GM19463 (cell line): ENCODE measurements around the gene GPC6.

Experiments
- ATAC-seq: cut with Tn5 transposase; IDR thresholded peaks from one replicate; pipeline ENCODE4 v1.9.1; 2021; ENCODE audit warnings: mild to moderate bottlenecking, moderate library complexity; ENCODE audit not compliant: unreplicated experiment

GPC6 gene

GRCh38 chr13:93660391-93661063 is 433.9 kb downstream of the GPC6 start:
- no peak for ATAC-seq

GRCh38 chr13:93670866-93671265 is 444.3 kb downstream of the GPC6 start:
- no peak for ATAC-seq

- no peak for ATAC-seq
These were observed 446.4 kb downstream of the GPC6 start for GRCh38 chr13:93672996-93673395.

GRCh38 chr13:93673885-93674284 is 447.3 kb downstream of the GPC6 start:
- ATAC-seq, result no peak

GRCh38 chr13:93674337-93674755 is 447.7 kb downstream of the GPC6 start:
- ATAC-seq, result no peak

GRCh38 chr13:93680329-93680728 is 453.7 kb downstream of the GPC6 start:
- ATAC-seq, result no peak

GRCh38 chr13:93685900-93686299 is 459.3 kb downstream of the GPC6 start:
- ATAC-seq, result no peak

GRCh38 chr13:93686399-93686798 is 459.8 kb downstream of the GPC6 start:
- ATAC-seq, result no peak

GRCh38 chr13:93687261-93687660 is 460.7 kb downstream of the GPC6 start:
- no peak for ATAC-seq

- ATAC-seq, result no peak
These were observed 462.7 kb downstream of the GPC6 start for GRCh38 chr13:93689333-93689732.

- ATAC-seq, result no peak
These were observed 463.5 kb downstream of the GPC6 start for GRCh38 chr13:93690139-93690538.

GRCh38 chr13:93698016-93698613 is 471.5 kb downstream of the GPC6 start:
- no peak for ATAC-seq

GRCh38 chr13:93700115-93700514 is 473.5 kb downstream of the GPC6 start:
- no peak for ATAC-seq

- ATAC-seq, result no peak
These were observed 481.9 kb downstream of the GPC6 start for GRCh38 chr13:93708308-93709075.

- ATAC-seq, result no peak
These were observed 483.1 kb downstream of the GPC6 start for GRCh38 chr13:93709506-93710244.

- no peak for ATAC-seq
These were observed 487.6 kb downstream of the GPC6 start for GRCh38 chr13:93714171-93714570.

- no peak for ATAC-seq
These were observed 489.3 kb downstream of the GPC6 start for GRCh38 chr13:93715866-93716265.

- no peak for ATAC-seq
These were observed 490.0 kb downstream of the GPC6 start for GRCh38 chr13:93716623-93717022.

GRCh38 chr13:93721483-93721882 is 494.9 kb downstream of the GPC6 start:
- no peak for ATAC-seq

- ATAC-seq, result no peak
These were observed 496.7 kb downstream of the GPC6 start for GRCh38 chr13:93723316-93723715.

GRCh38 chr13:93724187-93724586 is 497.6 kb downstream of the GPC6 start:
- no peak for ATAC-seq
